ENCODE measurements around the gene FBXO15.

DNA sequence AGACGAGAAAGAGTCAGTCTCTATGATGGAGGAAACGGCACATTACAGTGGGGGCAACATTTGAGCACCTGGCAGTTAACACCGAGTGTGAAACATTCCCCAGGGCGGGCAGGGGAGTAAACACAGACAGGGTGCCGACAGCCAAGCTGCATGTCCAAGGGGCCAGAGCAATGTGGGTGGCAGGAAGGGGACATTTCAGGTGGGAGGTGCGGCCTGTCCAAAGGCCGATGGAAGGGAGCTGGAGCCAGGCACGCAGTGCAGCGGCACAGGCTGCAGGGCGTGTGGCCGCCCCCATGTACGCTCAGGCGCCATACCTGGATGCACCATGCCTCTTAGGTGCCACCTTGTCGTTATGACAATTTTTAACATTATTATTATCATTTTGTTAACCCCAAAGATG lies 43.9 kb upstream of the FBXO15 start:
- TF ChIP-seq, protein P1, sequence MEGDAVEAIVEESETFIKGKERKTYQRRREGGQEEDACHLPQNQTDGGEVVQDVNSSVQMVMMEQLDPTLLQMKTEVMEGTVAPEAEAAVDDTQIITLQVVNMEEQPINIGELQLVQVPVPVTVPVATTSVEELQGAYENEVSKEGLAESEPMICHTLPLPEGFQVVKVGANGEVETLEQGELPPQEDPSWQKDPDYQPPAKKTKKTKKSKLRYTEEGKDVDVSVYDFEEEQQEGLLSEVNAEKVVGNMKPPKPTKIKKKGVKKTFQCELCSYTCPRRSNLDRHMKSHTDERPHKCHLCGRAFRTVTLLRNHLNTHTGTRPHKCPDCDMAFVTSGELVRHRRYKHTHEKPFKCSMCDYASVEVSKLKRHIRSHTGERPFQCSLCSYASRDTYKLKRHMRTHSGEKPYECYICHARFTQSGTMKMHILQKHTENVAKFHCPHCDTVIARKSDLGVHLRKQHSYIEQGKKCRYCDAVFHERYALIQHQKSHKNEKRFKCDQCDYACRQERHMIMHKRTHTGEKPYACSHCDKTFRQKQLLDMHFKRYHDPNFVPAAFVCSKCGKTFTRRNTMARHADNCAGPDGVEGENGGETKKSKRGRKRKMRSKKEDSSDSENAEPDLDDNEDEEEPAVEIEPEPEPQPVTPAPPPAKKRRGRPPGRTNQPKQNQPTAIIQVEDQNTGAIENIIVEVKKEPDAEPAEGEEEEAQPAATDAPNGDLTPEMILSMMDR (IDR thresholded peaks at IDR 0.05) = no peak
- no peak for TF ChIP-seq POLR2A (IDR thresholded peaks at IDR 0.05)

Data from thyroid gland (tissue), 4 donors.